Activated T-cell treated with anti-CD3 and anti-CD28 coated beads for 1 hour (primary cell): Measurements from ENCODE around the gene PCSK5.
"Not testable (repeated sequence)": the region's sequence is repeated elsewhere in the genome, so short reads cannot be mapped to it uniquely, and the experiment has no call there.

Source experiments
- DNase-seq: peaks from one replicate; pipeline ENCODE4 v3.0.0-alpha.2; 2020; ENCODE audit warnings: low read depth

PCSK5 gene

DNA sequence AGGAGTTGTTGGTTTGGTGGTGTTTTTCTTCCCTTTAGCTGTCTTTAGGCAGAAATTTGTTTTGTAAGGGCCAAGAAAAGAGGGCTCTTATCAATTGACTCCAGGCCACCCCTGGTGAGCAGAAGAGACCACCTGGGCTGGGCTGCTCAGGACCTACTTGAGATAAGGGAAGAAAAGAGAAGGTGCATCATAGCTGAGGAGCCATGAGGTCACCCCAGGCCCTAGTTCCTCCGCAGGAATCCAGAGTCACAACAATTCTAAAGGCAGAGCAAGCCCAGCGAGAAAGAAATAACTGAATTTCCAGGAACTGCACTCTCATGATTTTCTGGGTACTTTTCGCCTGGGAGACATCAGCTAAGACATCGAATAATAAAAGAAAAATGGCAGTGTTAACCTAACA, 468.9 kb downstream of the PCSK5 start:
- DNase-seq: no peak

DNA sequence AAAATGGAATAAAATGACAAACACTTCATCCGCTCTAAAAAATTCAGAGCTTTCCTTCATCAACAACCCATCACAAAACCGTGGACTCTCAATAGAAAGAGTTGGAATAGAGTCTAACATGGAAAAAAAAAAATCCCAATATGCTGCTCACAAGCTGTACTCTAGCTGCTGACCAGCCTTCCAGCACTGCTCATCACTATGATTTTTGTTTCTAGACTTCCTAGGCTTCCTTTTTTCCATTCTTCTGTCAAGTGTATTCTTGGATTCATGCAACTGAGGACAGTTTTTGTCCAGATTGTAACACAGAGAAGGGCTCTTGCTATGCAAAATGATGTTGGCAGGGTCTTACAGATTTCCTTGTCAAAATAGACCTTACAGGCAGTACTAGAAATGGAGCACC, 469.3 kb downstream of the PCSK5 start:
- no peak for DNase-seq

- not testable (repeated sequence) for DNase-seq
These were observed 472.0 kb downstream of the PCSK5 start for GRCh38 chr9:76362332-76363031.

GRCh38 chr9:76363032-76363395, 472.5 kb downstream of the PCSK5 start:
- DNase-seq: no peak

- DNase-seq: no peak
These were observed 474.6 kb downstream of the PCSK5 start for GRCh38 chr9:76365028-76365427.

DNA sequence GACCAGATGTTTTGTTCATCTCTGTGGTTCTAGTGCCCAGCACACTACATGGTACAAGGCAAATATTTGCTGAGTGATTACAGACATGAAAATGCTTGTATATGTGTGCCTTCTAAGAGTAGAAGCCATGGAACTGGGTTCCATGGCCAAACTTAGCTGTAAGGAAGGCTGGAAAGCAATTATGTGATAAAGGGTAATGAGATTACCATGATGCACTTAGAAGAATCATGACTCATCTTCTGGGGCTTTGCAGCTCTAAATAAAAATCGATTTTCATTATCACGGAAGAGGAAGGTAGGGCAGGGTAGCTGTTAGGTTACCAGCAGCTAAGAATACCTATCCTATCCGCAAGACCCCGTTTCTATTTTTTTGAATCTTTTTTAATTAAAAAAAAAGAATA, 475.8 kb downstream of the PCSK5 start:
- no peak for DNase-seq

GRCh38 chr9:76369583-76369982, 479.1 kb downstream of the PCSK5 start:
- no peak for DNase-seq

- no peak for DNase-seq
These were observed 480.0 kb downstream of the PCSK5 start for GRCh38 chr9:76370396-76371023.

DNA sequence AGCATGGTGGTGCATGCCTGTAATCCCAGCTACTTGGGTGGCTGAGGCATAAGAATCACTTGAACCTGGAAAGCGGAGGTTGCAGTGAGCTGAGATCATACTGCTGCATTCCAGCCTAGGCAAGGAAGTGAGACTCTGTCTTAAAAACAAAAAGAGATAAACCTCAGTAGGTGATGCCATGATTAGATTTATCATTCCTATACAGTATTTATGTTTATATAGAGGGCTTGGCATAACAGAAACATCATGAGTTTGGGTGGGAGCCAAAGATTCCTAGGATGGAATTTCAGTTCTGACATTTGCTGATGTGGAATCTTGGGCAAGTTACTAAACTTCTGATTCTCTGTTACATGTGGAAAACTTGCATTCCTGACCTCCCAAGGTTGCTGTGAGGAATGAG, 481.4 kb downstream of the PCSK5 start:
- no peak for DNase-seq

GRCh38 chr9:76372336-76372735, 481.9 kb downstream of the PCSK5 start:
- no peak for DNase-seq

- no peak for DNase-seq
These were observed 482.8 kb downstream of the PCSK5 start for GRCh38 chr9:76373173-76373783.

DNA sequence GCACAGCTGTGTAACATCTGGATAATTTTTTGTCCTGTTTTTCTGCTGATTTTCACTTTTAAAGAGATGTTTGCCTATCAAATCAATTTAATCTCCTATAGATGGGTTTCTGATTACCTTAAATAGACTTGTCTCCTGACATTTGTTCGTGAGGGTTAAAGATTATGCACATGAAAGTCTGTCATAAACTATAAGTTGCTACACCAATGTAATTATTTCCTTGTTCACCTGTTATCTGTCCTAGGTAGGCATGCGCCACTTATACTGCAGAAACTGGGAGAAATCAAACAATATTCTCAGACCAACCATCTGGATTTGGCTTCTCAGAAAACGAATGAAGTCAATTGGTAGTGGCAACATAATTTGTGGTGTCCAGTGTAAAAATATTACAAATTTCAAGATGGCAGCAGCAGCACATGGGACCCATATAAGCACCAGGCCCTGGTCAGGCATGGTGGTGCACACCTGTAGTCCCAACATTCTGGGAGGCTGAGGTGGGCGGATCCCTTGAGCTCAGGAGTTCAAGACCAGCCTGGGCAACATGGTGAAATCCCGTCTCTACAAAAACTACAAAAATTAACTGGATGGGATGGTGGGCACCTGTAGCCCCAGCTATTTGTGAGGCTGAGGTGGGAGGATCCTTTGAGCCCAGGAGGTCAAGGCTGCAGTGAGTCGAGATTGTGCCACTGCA, 483.5 kb downstream of the PCSK5 start:
- no peak for DNase-seq

DNA sequence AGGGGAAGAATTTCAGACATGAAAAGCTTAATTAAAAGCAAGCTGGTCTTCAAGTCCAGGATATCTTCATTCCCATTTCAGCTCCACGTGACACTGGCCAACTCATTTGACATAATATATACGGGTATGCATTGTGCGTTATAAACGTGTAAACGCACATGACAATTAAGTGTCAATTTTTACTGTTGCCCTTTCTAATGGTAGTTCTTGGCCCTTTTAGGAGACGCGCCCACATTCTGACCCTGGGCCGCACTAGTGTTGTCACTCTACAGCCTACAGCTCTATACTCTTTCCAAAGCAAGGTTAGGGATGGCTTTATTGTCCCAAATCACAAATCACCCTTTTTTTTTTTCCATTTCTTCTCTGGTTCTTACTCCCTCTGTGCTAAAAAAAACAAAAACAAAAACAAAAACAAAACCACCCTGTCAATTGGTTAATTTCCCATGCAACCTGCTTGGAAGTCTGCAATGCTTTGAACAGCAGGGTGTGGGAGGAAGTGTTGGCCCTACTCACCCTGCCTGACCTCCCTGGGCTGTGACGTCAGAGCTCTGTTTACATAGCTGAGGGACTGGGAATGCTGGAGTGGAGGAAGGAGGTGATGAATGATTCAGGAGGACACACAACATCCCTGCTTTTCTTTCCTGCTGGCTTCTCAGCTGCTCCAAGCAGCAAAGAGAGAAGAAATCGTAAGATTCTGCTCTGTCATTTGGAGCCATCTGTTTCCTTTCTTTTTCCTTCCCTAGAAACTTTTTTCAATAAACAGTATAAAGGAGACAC, 484.5 kb downstream of the PCSK5 start:
- DNase-seq: no peak

DNA sequence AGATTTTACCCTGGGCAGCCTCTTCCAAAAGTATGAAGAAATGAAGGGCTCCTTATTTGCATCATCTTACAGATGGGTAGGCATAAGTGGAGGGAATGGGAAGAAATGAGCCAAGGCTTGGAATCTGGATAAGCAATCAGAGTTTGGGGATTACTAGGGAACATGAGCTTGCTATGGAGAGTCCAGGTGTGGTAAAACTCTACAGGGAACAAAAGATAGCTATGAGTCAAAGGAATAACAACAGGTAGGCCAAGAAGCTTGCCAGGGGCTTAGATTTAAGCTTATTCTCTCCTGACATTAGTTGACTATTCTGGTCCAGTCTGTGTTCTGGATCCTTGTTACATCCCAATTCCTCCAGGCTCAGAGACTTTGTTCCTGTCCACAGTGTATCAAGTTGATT, 487.3 kb downstream of the PCSK5 start:
- DNase-seq: no peak

- no peak for DNase-seq
These were observed 488.0 kb downstream of the PCSK5 start for GRCh38 chr9:76378367-76379073.

DNA sequence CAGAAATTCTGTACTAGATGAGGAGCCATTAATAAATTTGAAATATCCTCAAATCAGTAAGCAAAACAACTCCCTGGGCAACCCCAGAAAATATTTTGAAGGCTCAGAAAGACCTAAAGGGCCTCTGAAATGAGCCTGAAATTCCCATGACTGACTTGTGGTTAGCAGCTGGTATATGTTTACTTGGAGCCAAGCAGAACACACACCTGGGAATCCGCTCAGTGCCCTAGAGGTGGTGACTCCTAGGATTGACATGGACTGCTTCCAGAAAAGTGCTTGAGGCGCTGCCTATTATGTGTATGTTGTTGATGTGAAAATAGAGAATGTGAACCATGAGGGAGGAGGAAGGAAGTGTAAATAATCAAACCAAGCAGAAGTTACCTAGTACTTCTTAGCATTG, 489.0 kb downstream of the PCSK5 start:
- no peak for DNase-seq

- DNase-seq: no peak
These were observed 500.2 kb downstream of the PCSK5 start for GRCh38 chr9:76390656-76391055.

DNA sequence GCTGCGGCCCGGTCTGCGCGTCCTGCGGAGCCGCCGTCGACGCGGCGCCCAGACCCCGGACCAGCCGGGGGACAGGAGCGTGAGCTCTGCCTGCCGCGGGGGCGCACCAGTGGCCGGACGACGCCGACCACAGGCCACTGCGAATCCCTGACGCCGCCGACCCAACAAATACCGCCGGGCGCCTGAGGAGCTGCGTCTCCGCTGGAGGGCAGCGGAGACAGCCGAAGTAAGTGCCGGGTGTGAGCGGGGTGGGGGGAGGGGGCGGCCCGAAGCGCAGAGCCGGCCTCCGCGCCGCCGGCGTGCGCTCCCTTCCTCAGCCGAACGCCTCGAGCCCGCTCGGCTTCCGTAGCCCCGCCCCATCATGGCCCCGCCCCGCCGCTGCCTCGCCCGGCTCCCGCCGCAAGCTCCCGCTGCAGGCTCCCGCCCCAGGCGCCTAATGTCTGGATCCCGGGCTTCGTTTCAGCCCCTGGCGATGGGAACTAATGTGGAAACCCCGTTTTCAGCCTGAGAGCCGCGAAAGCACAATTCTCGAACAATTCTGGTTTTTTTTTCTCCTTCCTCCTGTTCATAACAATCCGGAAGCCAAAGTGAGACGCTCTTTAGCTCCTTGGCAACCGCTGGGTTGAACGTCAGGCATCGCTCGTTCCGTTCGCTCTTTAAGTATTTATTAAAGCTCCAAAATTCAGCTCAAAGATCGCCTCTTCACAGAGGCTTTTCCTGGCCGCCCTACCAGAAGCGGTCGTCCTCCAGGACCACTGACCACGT, 503.9 kb downstream of the PCSK5 start, which contains the start of gene RFK:
RFK (minus strand) TSS at position 232 of the 765 bp plus-strand sequence. CDS start 255 bp downstream, outside the sequence.
- DNase-seq: peak; percentile 91

GRCh38 chr9:76394960-76395252, 504.4 kb downstream of the PCSK5 start:
- DNase-seq: peak; percentile 27

DNA sequence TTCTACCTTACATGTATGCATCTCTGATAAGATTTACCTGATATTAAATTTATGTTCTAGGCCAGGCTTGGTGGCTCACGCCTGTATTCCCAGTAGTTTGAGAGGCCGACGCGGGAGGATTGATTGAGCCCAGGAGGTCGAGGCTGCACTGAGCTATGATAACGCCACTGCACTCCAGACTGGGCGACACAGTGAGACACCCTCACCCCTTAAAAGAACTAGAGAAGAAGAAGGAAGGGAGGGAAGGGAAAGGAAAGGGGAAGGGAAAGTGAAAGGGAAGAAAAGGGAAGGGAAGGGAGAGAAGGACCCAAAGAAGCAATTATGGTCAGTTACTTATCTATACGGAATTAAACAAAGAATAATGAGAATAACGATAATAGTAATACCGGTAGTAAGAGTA, 504.9 kb downstream of the PCSK5 start:
- DNase-seq: no peak

GRCh38 chr9:76396144-76396543, 505.7 kb downstream of the PCSK5 start:
- DNase-seq: no peak
